GM21529 (cell line): Measurements from ENCODE around the gene KRTAP5-6.

Experiments
- ATAC-seq: cut with Tn5 transposase; IDR thresholded peaks from one replicate; pipeline ENCODE4 v1.9.1; 2021; ENCODE audit not compliant: unreplicated experiment

Gene KRTAP5-6

DNA sequence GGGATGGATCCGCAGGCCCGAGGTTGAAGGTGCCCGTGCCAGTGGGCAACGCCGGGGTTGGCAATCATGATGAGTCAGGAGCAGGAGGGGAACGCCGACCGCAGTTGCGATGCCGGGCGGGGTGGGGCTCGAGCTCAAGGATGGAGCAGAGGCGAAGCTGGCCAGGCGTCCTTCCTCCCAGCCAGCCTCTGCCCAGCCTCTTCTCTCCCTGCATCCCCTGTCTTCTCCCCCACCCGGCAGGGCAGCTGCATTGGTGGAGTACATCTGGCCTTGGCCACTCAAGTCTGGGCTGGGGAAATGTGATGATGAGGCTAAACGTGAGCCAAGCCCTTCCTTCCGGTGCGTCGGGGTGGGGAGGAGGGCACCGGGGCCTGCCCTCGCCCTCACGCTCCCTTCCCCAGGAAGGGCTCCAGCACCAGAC is 49.5 kb downstream of the KRTAP5-6 start:
- ATAC-seq: no peak

DNA sequence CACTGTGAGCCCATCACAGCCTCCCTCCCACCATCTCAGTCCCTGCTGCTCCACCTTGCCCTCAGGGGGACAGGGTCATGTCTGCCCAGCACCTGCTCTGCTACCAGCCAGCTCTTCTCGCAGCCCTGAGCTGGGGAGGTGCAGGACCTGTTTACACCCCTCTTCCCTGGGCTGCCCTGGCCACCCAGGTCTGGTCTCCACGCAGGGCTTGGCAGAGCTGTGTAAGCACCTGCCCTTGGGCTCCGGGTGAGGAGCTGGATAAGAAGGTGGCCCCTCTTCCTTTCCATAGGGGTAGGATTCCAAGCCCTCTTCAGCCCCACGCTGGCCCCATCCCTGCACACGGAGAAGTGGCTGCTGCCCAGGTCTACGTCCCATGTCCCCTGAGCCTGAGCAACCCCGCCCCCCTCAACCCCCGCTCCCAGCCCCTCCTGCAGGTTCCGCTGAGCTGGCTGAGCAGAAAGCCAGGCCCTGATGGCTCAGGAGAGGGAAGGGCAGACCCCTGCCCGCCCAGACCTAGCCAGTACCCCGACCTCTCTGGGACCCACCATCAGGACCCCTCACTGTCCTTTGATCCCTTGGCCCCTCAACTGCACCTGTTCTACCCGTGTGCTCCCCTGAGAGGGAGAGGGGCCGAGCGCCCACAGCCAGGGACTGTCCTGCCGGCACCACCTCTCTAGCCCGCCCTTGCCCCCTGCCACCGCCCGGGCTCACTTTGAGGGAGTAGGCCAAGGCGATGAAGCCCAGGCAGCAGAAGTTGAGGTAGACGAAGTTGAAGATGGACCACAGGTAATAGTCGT is 50.2 kb downstream of the KRTAP5-6 start:
- ATAC-seq: no peak
